ENCODE results near the gene SEZ6L2. TPM values are rescaled to one million over a fixed set of nuclear protein-coding genes. Genes with fewer than 3 reads are reported as not detected.
"Not testable (repeated sequence)": the region's sequence is repeated elsewhere in the genome, so short reads cannot be mapped to it uniquely, and the experiment has no call there.

Gene SEZ6L2
- total RNA-seq, 2 experiments from 2014 or later: not detected

- H3K9me3 ChIP-seq (ENCODE audit: control insufficient read depth in 1 of 2, insufficient read depth in 1 of 2, low read length in 2 of 2): no peaks in the 10 kb centered on the region
- H3K4me1 ChIP-seq (ENCODE audit: insufficient read depth, low read length): no peaks in the 10 kb centered on the region
- Mint-ChIP-seq H3K27me3 (peaks cover 17% of the 10 kb centered on the region), H3K4me1 (ENCODE audit: low read depth) (no peaks in the 10 kb centered on the region), H3K9me3 (no peaks in the 10 kb centered on the region), H3K4me3 (no peak overlapping the region), H3K36me3 (ENCODE audit: low read depth) (no peaks in the 10 kb centered on the region), H3K27ac (no peak overlapping the region)
- H3K36me3 ChIP-seq (ENCODE audit: insufficient read depth, low read length): no peaks in the 10 kb centered on the region
- intact Hi-C loops (cut with DNase I, micrococcal nuclease): no loop called here
- ChIA-PET CTCF (no interaction called here), POLR2A (no interaction called here)
- ATAC-seq (ENCODE audit: poor library complexity) (no peak), DNase-seq (no peak)
- no peak overlapping the region for H3K27ac ChIP-seq (ENCODE audit: low read depth in 1 of 2, low read length in 2 of 2)
- TF ChIP-seq CTCF (IDR thresholded peaks at IDR 0.05): no peak
- H3K4me3 ChIP-seq (ENCODE audit: low read length): no peak overlapping the region
- peaks cover 6 to 7% of the 10 kb centered on the region in 2 experiments for H3K27me3 ChIP-seq (ENCODE audit: control insufficient read depth in 1 of 2, insufficient read depth in 2 of 2, low read length in 2 of 2)
Measured at GRCh38 chr16:29892458-29892813, 6.9 kb downstream of the SEZ6L2 start.

GRCh38 chr16:29891525-29892457 is 7.6 kb downstream of the SEZ6L2 start:
- Histone ChIP-seq H3K36me3 (ENCODE audit: insufficient read depth, low read length) (no peaks in the 10 kb centered on the region), H3K4me3 (ENCODE audit: low read length) (no peak overlapping the region), H3K9me3 (ENCODE audit: control insufficient read depth in 1 of 2, insufficient read depth in 1 of 2, low read length in 2 of 2) (no peaks in the 10 kb centered on the region), H3K27ac (ENCODE audit: low read depth in 1 of 2, low read length in 2 of 2) (no peak overlapping the region), H3K27me3 (ENCODE audit: control insufficient read depth in 1 of 2, insufficient read depth in 2 of 2, low read length in 2 of 2) (peaks cover 0 to under 1% of the 10 kb centered on the region in 2 experiments), H3K4me1 (ENCODE audit: insufficient read depth, low read length) (no peaks in the 10 kb centered on the region)
- no peaks in the 10 kb centered on the region for H3K4me1 Mint-ChIP-seq (ENCODE audit: low read depth)
- DNase-seq (no peak), ATAC-seq (ENCODE audit: poor library complexity) (no peak)
- peaks cover 13% of the 10 kb centered on the region for H3K27me3 Mint-ChIP-seq
- no peak for TF ChIP-seq CTCF (IDR thresholded peaks at IDR 0.05)
- intact Hi-C loops (cut with DNase I, micrococcal nuclease): no loop called here
- H3K9me3 Mint-ChIP-seq: no peaks in the 10 kb centered on the region
- ChIA-PET POLR2A (no interaction called here), CTCF (no interaction called here)
- H3K4me3 Mint-ChIP-seq: no peak overlapping the region
- no peak overlapping the region for H3K27ac Mint-ChIP-seq
- no peaks in the 10 kb centered on the region for H3K36me3 Mint-ChIP-seq (ENCODE audit: low read depth)

DNA sequence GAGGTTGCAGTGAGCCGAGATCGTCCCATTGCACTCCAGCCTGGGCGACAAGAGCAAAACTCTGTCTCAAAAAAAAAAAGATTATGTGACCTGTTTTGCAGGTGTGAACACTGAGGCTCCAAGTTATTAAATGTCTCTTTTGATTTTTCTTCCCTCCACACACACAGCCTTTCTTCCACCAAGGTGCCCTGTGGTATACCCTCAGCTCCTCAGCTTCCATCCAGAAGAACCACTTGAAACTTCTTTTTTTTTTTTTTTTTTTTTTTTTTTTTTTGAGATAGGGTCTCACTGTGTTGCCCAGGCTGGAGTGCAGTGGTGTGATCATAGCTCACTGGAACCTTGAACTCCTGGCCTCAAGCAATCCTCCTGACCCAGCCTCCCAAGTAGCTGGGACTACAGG is 10.0 kb downstream of the SEZ6L2 start:
- CTCF ChIA-PET; ATAC-seq (ENCODE audit: poor library complexity): not testable (repeated sequence)

More for the DNA sequence above, 10.0 kb downstream of the SEZ6L2 start:
- H3K4me3 ChIP-seq (ENCODE audit: low read length); H3K4me3 Mint-ChIP-seq; H3K27ac Mint-ChIP-seq; intact Hi-C loops (cut with DNase I, micrococcal nuclease); DNase-seq; H3K27me3 ChIP-seq (ENCODE audit: control insufficient read depth in 1 of 2, insufficient read depth in 2 of 2, low read length in 2 of 2); H3K27ac ChIP-seq (ENCODE audit: low read depth in 1 of 2, low read length in 2 of 2); H3K9me3 ChIP-seq (ENCODE audit: control insufficient read depth in 1 of 2, insufficient read depth in 1 of 2, low read length in 2 of 2); H3K4me1 Mint-ChIP-seq (ENCODE audit: low read depth); H3K36me3 ChIP-seq (ENCODE audit: insufficient read depth, low read length); H3K4me1 ChIP-seq (ENCODE audit: insufficient read depth, low read length); POLR2A ChIA-PET; H3K9me3 Mint-ChIP-seq; H3K27me3 Mint-ChIP-seq; H3K36me3 Mint-ChIP-seq (ENCODE audit: low read depth): not testable (repeated sequence)
